ENCODE measurements around the gene CA10.

The CA10 gene

DNA sequence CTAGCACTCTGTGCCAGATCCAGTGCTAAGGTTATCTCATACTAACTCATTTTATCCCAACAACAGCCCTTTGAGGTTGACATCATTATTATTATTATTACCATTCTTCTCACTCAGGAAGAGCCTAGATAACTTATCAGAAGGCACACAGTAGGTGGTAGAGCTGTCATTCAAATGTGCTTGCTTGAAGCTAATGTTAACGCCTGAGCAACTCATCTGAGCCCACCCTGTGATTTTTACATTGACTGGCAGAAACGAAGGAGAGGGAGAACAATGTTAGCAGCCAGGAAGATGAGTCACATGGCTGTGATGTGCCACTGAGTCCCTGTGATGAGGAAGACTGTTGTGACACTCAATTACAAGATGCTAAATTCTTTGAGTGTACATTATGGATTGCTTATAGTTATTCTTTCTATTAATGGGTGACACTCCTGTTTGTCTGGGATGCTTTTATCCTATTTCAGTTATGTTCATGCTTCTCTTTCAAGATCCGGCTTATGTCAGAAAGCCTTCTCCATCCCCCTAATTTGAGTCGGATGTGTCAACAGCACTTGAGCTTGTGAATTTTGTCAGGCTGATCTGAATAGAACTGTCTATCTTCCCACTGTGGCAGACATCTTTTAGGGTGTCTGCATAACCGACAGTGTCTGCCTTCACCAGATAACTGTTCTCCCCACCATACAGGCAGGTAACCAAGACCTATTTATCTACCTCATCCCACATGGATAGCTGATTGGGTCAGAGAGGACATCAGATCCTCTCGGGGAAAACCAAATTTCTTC is 426.4 kb downstream of the CA10 start:
- H3K4me3 ChIP-seq (ENCODE audit: low read depth, low read length) = no peak overlapping the region
- TF ChIP-seq, protein P1, sequence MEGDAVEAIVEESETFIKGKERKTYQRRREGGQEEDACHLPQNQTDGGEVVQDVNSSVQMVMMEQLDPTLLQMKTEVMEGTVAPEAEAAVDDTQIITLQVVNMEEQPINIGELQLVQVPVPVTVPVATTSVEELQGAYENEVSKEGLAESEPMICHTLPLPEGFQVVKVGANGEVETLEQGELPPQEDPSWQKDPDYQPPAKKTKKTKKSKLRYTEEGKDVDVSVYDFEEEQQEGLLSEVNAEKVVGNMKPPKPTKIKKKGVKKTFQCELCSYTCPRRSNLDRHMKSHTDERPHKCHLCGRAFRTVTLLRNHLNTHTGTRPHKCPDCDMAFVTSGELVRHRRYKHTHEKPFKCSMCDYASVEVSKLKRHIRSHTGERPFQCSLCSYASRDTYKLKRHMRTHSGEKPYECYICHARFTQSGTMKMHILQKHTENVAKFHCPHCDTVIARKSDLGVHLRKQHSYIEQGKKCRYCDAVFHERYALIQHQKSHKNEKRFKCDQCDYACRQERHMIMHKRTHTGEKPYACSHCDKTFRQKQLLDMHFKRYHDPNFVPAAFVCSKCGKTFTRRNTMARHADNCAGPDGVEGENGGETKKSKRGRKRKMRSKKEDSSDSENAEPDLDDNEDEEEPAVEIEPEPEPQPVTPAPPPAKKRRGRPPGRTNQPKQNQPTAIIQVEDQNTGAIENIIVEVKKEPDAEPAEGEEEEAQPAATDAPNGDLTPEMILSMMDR (IDR thresholded peaks at IDR 0.05; ENCODE audit: low read depth, low read length) = no peak

DNA sequence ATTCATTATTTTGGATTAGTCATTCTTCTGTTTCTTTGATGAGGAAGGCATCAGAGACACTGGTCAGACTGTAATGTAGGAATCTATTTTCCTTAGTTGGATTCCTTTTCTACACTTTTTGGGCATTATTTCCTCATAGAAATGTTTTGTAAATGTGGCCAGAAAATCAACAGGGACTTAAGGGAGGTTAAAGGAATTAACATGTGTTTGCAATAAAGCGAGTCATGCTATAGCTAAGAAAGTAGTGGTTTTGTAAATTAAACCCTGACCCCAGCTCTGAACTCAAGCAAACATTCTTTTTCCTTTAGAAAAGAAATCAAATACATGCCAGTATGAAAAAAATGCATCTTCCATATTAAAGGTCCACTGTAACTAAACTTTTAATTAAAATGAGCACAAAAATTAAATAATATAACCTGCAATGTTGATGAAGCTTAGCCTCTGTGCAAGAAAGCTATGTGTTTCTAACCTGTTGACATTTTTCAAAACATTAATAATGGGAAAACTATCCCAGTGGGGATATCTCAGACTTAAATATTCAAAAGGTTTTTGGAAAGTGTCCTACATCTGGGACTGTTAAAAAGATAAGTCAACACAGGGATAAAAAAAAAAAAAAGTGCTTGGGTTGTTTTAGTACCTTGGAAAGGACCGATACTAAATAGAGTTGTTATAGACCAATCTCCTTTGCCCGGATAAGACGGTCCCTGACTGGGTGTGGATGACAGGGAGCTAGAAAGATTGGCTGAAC is 428.0 kb downstream of the CA10 start:
- H3K4me3 ChIP-seq (ENCODE audit: low read depth, low read length) = no peak overlapping the region
- TF ChIP-seq, protein P1 (IDR thresholded peaks at IDR 0.05; ENCODE audit: low read depth, low read length) = no peak

DNA sequence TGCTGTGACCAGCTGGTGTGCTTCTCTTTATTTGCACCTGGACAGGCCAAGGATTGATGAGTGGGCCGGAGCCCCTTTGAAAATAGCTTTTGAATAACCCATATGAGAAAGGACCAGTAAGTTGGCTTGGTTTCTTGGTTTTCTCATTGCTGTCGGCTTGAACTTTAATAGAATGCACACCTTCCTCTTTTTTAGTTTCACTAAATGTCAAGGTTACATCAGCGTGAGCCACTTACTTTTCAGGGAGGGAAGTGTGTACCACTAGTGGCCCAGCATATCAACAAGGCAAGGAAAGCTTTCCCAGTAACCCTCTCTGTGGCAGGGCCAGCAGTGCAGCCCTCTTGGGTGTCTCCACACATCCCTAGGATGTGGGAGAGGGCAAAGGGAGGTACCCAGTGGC is 433.3 kb downstream of the CA10 start:
- no peak overlapping the region for H3K4me3 ChIP-seq (ENCODE audit: low read depth, low read length)
- TF ChIP-seq, protein P1 (IDR thresholded peaks at IDR 0.05; ENCODE audit: low read depth, low read length) = no peak

DNA sequence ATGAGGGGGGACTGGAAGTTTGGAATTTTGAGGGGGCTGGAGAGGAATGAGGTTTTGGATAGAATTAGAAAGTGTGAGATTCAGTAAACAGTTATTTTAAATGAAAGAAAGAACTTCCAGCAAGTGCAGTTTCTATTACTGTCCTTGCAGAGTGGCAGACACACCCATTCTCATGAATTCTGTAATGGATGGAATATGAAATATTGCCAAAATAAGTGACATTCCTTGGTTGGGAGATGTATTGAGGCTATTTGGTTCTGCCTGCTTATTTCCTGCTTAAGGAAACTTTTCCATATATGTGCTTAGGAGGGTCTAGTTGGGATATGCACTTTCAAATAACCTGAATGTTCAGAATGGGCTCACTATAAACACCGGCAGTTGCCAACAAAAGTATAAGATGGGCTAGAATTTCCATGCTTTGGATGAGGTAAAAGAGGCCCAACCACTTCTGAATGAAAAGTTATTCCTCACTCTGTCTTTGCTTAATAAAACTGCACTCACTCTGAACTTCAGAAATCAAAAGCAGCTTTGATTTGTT is 434.4 kb downstream of the CA10 start:
- no peak overlapping the region for H3K4me3 ChIP-seq (ENCODE audit: low read depth, low read length)
- TF ChIP-seq, protein P1 (IDR thresholded peaks at IDR 0.05; ENCODE audit: low read depth, low read length) = no peak

DNA sequence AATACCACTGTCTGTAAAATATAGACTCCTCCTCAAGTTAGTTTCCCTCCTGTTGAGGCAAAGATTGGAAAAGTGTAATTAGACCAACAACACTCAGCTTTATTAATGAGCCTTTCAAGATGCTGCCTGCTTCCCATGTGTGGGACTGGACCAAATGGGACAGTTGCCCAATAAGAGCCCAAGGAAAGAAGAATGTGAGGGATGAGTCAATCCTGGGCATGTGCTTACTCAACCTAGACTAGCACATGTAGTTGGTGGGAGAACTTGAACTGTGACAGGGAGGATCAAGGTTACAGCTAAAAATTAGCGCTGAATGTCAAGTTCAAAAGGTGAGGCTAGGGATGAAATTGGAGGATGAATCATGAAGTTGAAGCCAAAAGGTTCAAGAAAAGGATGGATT is 435.5 kb downstream of the CA10 start:
- TF ChIP-seq, protein P1 (IDR thresholded peaks at IDR 0.05; ENCODE audit: low read depth, low read length) = no peak
- H3K4me3 ChIP-seq (ENCODE audit: low read depth, low read length) = no peak overlapping the region

DNA sequence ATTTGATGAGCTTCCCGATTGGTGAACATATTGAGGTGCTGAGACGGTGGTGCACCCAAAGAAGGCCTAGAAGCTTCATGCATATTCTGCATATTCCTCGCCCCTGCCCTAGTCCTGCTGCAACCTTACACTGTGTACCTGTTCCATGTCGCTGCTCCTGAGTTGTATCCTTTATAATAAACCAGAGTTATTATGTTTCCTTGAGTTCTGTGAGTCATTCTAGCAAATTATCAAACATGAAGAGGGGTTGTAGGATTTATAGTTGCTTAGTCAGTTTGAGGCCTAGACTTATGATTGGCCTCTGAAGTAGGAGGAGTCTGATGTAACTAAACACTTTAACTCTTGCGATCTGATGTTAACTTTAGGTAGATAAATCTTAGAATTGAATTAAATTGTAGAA is 436.8 kb downstream of the CA10 start:
- no peak overlapping the region for H3K4me3 ChIP-seq (ENCODE audit: low read depth, low read length)
- TF ChIP-seq, protein P1 (IDR thresholded peaks at IDR 0.05; ENCODE audit: low read depth, low read length) = no peak

DNA sequence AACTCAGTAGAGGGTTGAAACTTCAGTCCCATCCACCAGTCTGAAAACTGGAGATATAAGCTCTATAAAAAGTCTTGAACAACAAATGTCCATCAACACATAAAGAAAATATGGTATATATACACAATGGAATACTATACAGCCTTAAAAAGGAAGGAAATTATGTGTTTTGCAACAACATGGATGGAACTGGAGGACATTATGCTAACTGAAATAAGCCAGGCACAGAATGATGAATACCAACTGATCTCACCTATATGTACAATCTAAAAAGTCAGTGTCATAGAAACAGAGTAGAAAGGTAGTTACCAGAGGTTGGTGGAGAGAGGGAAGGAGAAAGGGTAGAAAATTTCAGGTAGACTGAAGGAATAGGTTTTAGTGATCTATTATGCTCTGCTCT is 438.1 kb downstream of the CA10 start:
- TF ChIP-seq, protein P1 (IDR thresholded peaks at IDR 0.05; ENCODE audit: low read depth, low read length) = no peak

More for the DNA sequence above, 438.1 kb downstream of the CA10 start:
- H3K4me3 ChIP-seq (ENCODE audit: low read depth, low read length) = no peak overlapping the region

Data from WI38 (cell line).